ENCODE results near the gene SIGLEC15. TPM values are rescaled to one million over a fixed set of nuclear protein-coding genes. Genes with fewer than 3 reads are reported as not detected.
A peak's percentile ranks its signal among the peaks of the same experiment; 100 is the strongest.

The SIGLEC15 gene
- polyA plus RNA-seq, 6 donors from 2014 or later: 0.09 to 0.16 (median 0.13) TPM; not detected in 3

GRCh38 chr18:45854036-45854586, 28.6 kb downstream of the SIGLEC15 start:
- Mint-ChIP-seq H3K9me3 (no peaks in the 10 kb centered on the region), H3K27ac (peak overlapping the region in 1 of 6 donors; percentile 83), H3K36me3 (peaks cover 43 to 47% of the 10 kb centered on the region in 2 donors), H3K4me1 (peaks cover 0 to 3% (median 0%) of the 10 kb centered on the region in 3 donors), H3K27me3 (no peaks in the 10 kb centered on the region), H3K4me3 (no peak overlapping the region)
- DNase-seq (no peak), ATAC-seq (ENCODE audit: low read depth in 2 of 2) (no peak)

GRCh38 chr18:45856531-45856930, 31.1 kb downstream of the SIGLEC15 start:
- DNase-seq (no peak), ATAC-seq (ENCODE audit: low read depth in 2 of 2) (no peak)
- Mint-ChIP-seq H3K4me3 (no peak overlapping the region), H3K4me1 (no peaks in the 10 kb centered on the region), H3K9me3 (no peaks in the 10 kb centered on the region), H3K27me3 (no peaks in the 10 kb centered on the region), H3K27ac (no peak overlapping the region), H3K36me3 (peaks cover 55 to 58% of the 10 kb centered on the region in 2 donors)

GRCh38 chr18:45859334-45859733, 33.9 kb downstream of the SIGLEC15 start:
- Mint-ChIP-seq H3K4me1 (no peaks in the 10 kb centered on the region), H3K27me3 (no peaks in the 10 kb centered on the region), H3K9me3 (no peaks in the 10 kb centered on the region), H3K27ac (peak overlapping the region in 3 of 6 donors; percentile 21 to 49 (median 39)), H3K36me3 (peaks cover 53 to 55% of the 10 kb centered on the region in 2 donors), H3K4me3 (peak overlapping the region in 1 of 8 donors; percentile 52)
- DNase-seq (no peak), ATAC-seq (ENCODE audit: low read depth in 2 of 2) (no peak)

GRCh38 chr18:45860492-45860891, 35.0 kb downstream of the SIGLEC15 start:
- H3K36me3 Mint-ChIP-seq: peaks cover 49 to 63% of the 10 kb centered on the region in 2 donors
- no peaks in the 10 kb centered on the region for H3K27me3 Mint-ChIP-seq
- H3K4me1 Mint-ChIP-seq: no peaks in the 10 kb centered on the region
- no peak for DNase-seq
- H3K4me3 Mint-ChIP-seq: no peak overlapping the region
- ATAC-seq (ENCODE audit: low read depth in 2 of 2): no peak
- peak overlapping the region in 1 of 6 donors; percentile 29 for H3K27ac Mint-ChIP-seq
- H3K9me3 Mint-ChIP-seq: no peaks in the 10 kb centered on the region

- no peak for DNase-seq
- no peak for ATAC-seq (ENCODE audit: low read depth in 2 of 2)
- Mint-ChIP-seq H3K27me3 (no peaks in the 10 kb centered on the region), H3K4me1 (no peaks in the 10 kb centered on the region), H3K4me3 (no peak overlapping the region), H3K36me3 (peaks cover 49 to 63% of the 10 kb centered on the region in 2 donors), H3K27ac (no peak overlapping the region), H3K9me3 (no peaks in the 10 kb centered on the region)
Measured at GRCh38 chr18:45860971-45861370, 35.5 kb downstream of the SIGLEC15 start.

- ATAC-seq (ENCODE audit: low read depth in 2 of 2) (no peak), DNase-seq (no peak)
- H3K4me3 Mint-ChIP-seq: no peak overlapping the region
- no peaks in the 10 kb centered on the region for H3K9me3 Mint-ChIP-seq
- peak overlapping the region in 1 of 6 donors; percentile 52 for H3K27ac Mint-ChIP-seq
- no peaks in the 10 kb centered on the region for H3K4me1 Mint-ChIP-seq
- peaks cover 49 to 64% of the 10 kb centered on the region in 2 donors for H3K36me3 Mint-ChIP-seq
- no peaks in the 10 kb centered on the region for H3K27me3 Mint-ChIP-seq
Measured at GRCh38 chr18:45861926-45862325, 36.5 kb downstream of the SIGLEC15 start.

GRCh38 chr18:45863469-45863868, 38.0 kb downstream of the SIGLEC15 start:
- H3K4me3 Mint-ChIP-seq: no peak overlapping the region
- peaks cover 49 to 62% of the 10 kb centered on the region in 2 donors for H3K36me3 Mint-ChIP-seq
- DNase-seq: no peak
- no peak for ATAC-seq (ENCODE audit: low read depth in 2 of 2)
- H3K4me1 Mint-ChIP-seq: no peaks in the 10 kb centered on the region
- H3K27me3 Mint-ChIP-seq: no peaks in the 10 kb centered on the region
- no peaks in the 10 kb centered on the region for H3K9me3 Mint-ChIP-seq
- peak overlapping the region in 1 of 6 donors; percentile 51 for H3K27ac Mint-ChIP-seq

- no peaks in the 10 kb centered on the region for H3K4me1 Mint-ChIP-seq
- peaks cover 48 to 57% of the 10 kb centered on the region in 2 donors for H3K36me3 Mint-ChIP-seq
- no peaks in the 10 kb centered on the region for H3K27me3 Mint-ChIP-seq
- H3K27ac Mint-ChIP-seq: no peak overlapping the region
- H3K9me3 Mint-ChIP-seq: no peaks in the 10 kb centered on the region
- DNase-seq: no peak
- no peak for ATAC-seq (ENCODE audit: low read depth in 2 of 2)
- no peak overlapping the region for H3K4me3 Mint-ChIP-seq
Measured at GRCh38 chr18:45864081-45864480, 38.6 kb downstream of the SIGLEC15 start.

- H3K27me3 Mint-ChIP-seq: no peaks in the 10 kb centered on the region
- DNase-seq: no peak
- H3K4me3 Mint-ChIP-seq: no peak overlapping the region
- ATAC-seq (ENCODE audit: low read depth in 2 of 2): no peak
- H3K9me3 Mint-ChIP-seq: no peaks in the 10 kb centered on the region
- no peaks in the 10 kb centered on the region for H3K4me1 Mint-ChIP-seq
- H3K36me3 Mint-ChIP-seq: peaks cover 47 to 58% of the 10 kb centered on the region in 2 donors
- H3K27ac Mint-ChIP-seq: no peak overlapping the region
Measured at GRCh38 chr18:45865466-45865865, 40.0 kb downstream of the SIGLEC15 start.

GRCh38 chr18:45870419-45870818, 44.9 kb downstream of the SIGLEC15 start:
- DNase-seq (no peak), ATAC-seq (ENCODE audit: low read depth in 2 of 2) (no peak)
- H3K4me3 Mint-ChIP-seq: no peak overlapping the region
- peaks cover 18 to 24% (median 21%) of the 10 kb centered on the region in 3 donors for H3K4me1 Mint-ChIP-seq
- H3K27me3 Mint-ChIP-seq: no peaks in the 10 kb centered on the region
- H3K9me3 Mint-ChIP-seq: peaks cover 0 to 19% (median 7%) of the 10 kb centered on the region in 7 donors
- H3K27ac Mint-ChIP-seq: no peak overlapping the region
- H3K36me3 Mint-ChIP-seq: peaks cover 56 to 64% of the 10 kb centered on the region in 2 donors

GRCh38 chr18:45871431-45872084, 46.1 kb downstream of the SIGLEC15 start:
- H3K9me3 Mint-ChIP-seq: peaks cover 0 to 19% (median 7%) of the 10 kb centered on the region in 7 donors
- H3K27me3 Mint-ChIP-seq: no peaks in the 10 kb centered on the region
- ATAC-seq (ENCODE audit: low read depth in 2 of 2) (no peak), DNase-seq (no peak)
- no peak overlapping the region for H3K4me3 Mint-ChIP-seq
- peak overlapping the region in 3 of 6 donors; percentile 0 to 94 (median 58) for H3K27ac Mint-ChIP-seq
- H3K4me1 Mint-ChIP-seq: peaks cover 20 to 27% (median 24%) of the 10 kb centered on the region in 3 donors
- peaks cover 50 to 58% of the 10 kb centered on the region in 2 donors for H3K36me3 Mint-ChIP-seq

GRCh38 chr18:45874491-45875184, 49.2 kb downstream of the SIGLEC15 start:
- peak; percentile 47 for DNase-seq
- peaks cover 21 to 29% (median 25%) of the 10 kb centered on the region in 3 donors for H3K4me1 Mint-ChIP-seq
- peak; percentile 89 for ATAC-seq (ENCODE audit: low read depth in 2 of 2)
- H3K9me3 Mint-ChIP-seq: peaks cover 0 to 19% (median 7%) of the 10 kb centered on the region in 7 donors
- peaks cover 39 to 46% of the 10 kb centered on the region in 2 donors for H3K36me3 Mint-ChIP-seq
- H3K4me3 Mint-ChIP-seq: peak overlapping the region in 6 of 8 donors; percentile 29 to 79 (median 59)
- H3K27me3 Mint-ChIP-seq: no peaks in the 10 kb centered on the region
- H3K27ac Mint-ChIP-seq: peak overlapping the region; percentile 87 to 96 (median 90)

GRCh38 chr18:45876161-45876560, 50.7 kb downstream of the SIGLEC15 start:
- H3K4me1 Mint-ChIP-seq: peaks cover 26 to 36% (median 29%) of the 10 kb centered on the region in 3 donors
- no peak for ATAC-seq (ENCODE audit: low read depth in 2 of 2)
- H3K9me3 Mint-ChIP-seq: peaks cover 0 to 19% (median 7%) of the 10 kb centered on the region in 7 donors
- no peak overlapping the region for H3K4me3 Mint-ChIP-seq
- peak overlapping the region in 2 of 6 donors; percentile 29 to 56 for H3K27ac Mint-ChIP-seq
- no peaks in the 10 kb centered on the region for H3K27me3 Mint-ChIP-seq
- peaks cover 31 to 38% of the 10 kb centered on the region in 2 donors for H3K36me3 Mint-ChIP-seq
- DNase-seq: no peak
